HG03064 (cell line): ENCODE measurements around the gene DLGAP5.

ENCODE experiments used
- ATAC-seq: cut with Tn5 transposase; IDR thresholded peaks from one replicate; pipeline ENCODE4 v1.9.1; 2021; ENCODE audit warnings: low read depth; ENCODE audit not compliant: unreplicated experiment

The DLGAP5 gene

GRCh38 chr14:55191203-55192053, at the start of gene DLGAP5:
DLGAP5 (minus strand) TSS chr14:55191585; CDS start chr14:55189179, 2,406 bp downstream.
- ATAC-seq, result peak; percentile 97

- no peak for ATAC-seq
Measured at GRCh38 chr14:55240526-55241178, 49.3 kb upstream of the DLGAP5 start.

GRCh38 chr14:55239320-55239719, 47.9 kb upstream of the DLGAP5 start:
- no peak for ATAC-seq

- no peak for ATAC-seq
Measured at GRCh38 chr14:55238019-55238680, 46.8 kb upstream of the DLGAP5 start.

- ATAC-seq, result no peak
Measured at GRCh38 chr14:55233591-55233990, 42.2 kb upstream of the DLGAP5 start.

- no peak for ATAC-seq
Measured at GRCh38 chr14:55228261-55228660, 36.9 kb upstream of the DLGAP5 start.

- no peak for ATAC-seq
Measured at GRCh38 chr14:55223364-55223763, 32.0 kb upstream of the DLGAP5 start.

GRCh38 chr14:55221968-55222367, 30.6 kb upstream of the DLGAP5 start:
- no peak for ATAC-seq

- no peak for ATAC-seq
Measured at GRCh38 chr14:55221186-55221585, 29.8 kb upstream of the DLGAP5 start.

- ATAC-seq, result no peak
Measured at GRCh38 chr14:55220230-55220629, 28.8 kb upstream of the DLGAP5 start.

- ATAC-seq, result no peak
Measured at GRCh38 chr14:55212634-55213033, 21.2 kb upstream of the DLGAP5 start.

GRCh38 chr14:55207832-55208231, 16.4 kb upstream of the DLGAP5 start:
- ATAC-seq, result no peak

GRCh38 chr14:55206175-55206693, 14.8 kb upstream of the DLGAP5 start:
- no peak for ATAC-seq

GRCh38 chr14:55201219-55202101, 10.1 kb upstream of the DLGAP5 start:
- no peak for ATAC-seq

GRCh38 chr14:55200651-55201050, 9.3 kb upstream of the DLGAP5 start:
- ATAC-seq, result no peak

- ATAC-seq, result no peak
Measured at GRCh38 chr14:55198749-55199148, 7.4 kb upstream of the DLGAP5 start.

- ATAC-seq, result no peak
Measured at GRCh38 chr14:55194656-55195355, 3.4 kb upstream of the DLGAP5 start.

- no peak for ATAC-seq
Measured at GRCh38 chr14:55192054-55192621, 753 bp upstream of the DLGAP5 start.

- no peak for ATAC-seq
Measured at GRCh38 chr14:55190906-55191202, 531 bp downstream of the DLGAP5 start.
